HFF-Myc (cell line): ENCODE measurements around the gene OSBPL5.

Source experiments
- DNase-seq: peaks from one replicate; pipeline ENCODE4 v3.0.0-alpha.2; 2011; ENCODE audit warnings: low read depth; ENCODE audit errors: extremely low read depth
- H3K4me3 ChIP-seq: replicated peaks from 2 replicates; pipeline ENCODE4 v1.5.1; 2011; ENCODE audit warnings: low read depth, mild to moderate bottlenecking, control low read depth, low read length
- CTCF ChIP-seq: IDR thresholded peaks from 2 replicates; pipeline ENCODE4 v1.5.1; 2012; ENCODE audit warnings: mild to moderate bottlenecking, low read depth, low read length, control low read depth; ENCODE audit errors: missing control alignments

OSBPL5 gene

GRCh38 chr11:3156661-3157311 is 8.3 kb downstream of the OSBPL5 start:
- H3K4me3 ChIP-seq: no peak overlapping the region
- no peak for DNase-seq
- TF ChIP-seq CTCF: no peak

GRCh38 chr11:3156282-3156660 is 8.8 kb downstream of the OSBPL5 start:
- peak; percentile 52 for DNase-seq
- peak overlapping the region; percentile 18; the same call in 1 of the 2 replicates for H3K4me3 ChIP-seq
- no peak for TF ChIP-seq CTCF

GRCh38 chr11:3155691-3156258 is 9.3 kb downstream of the OSBPL5 start:
- TF ChIP-seq CTCF: no peak
- DNase-seq: peak; percentile 79
- peak overlapping the region; percentile 18 for H3K4me3 ChIP-seq

- DNase-seq: no peak
- peak overlapping the region; percentile 18 for H3K4me3 ChIP-seq
- no peak for TF ChIP-seq CTCF
Observed at GRCh38 chr11:3155216-3155615, 9.9 kb downstream of the OSBPL5 start.

GRCh38 chr11:3154001-3154599 is 11.0 kb downstream of the OSBPL5 start:
- DNase-seq: no peak
- TF ChIP-seq CTCF: no peak
- H3K4me3 ChIP-seq: no peak overlapping the region

- TF ChIP-seq CTCF: no peak
- DNase-seq: no peak
Observed at GRCh38 chr11:3153291-3153861, 11.7 kb downstream of the OSBPL5 start.

More at GRCh38 chr11:3153291-3153861, 11.7 kb downstream of the OSBPL5 start:
- no peak overlapping the region for H3K4me3 ChIP-seq
